Measurements from ENCODE around the gene RNGTT.

- TF ChIP-seq EZH2 (IDR thresholded peaks at IDR 0.05; ENCODE audit: borderline replicate concordance, low read length), result no peak
- no peak for TF ChIP-seq CTCF (conservative IDR thresholded peaks at IDR 0.05 in 1 of 2, IDR thresholded peaks at IDR 0.05 in 1 of 2; ENCODE audit: extremely low read depth in 1 of 2, insufficient read depth in 1 of 2, low read depth in 1 of 2, low read length in 2 of 2)
These were observed 128.2 kb downstream of the RNGTT start for GRCh38 chr6:88835210-88835609.

Measured in mammary epithelial cell (primary cell).